Uterus (tissue), 4 donors: Measurements from ENCODE around the gene HIVEP3. TPM values are rescaled to one million over a fixed set of nuclear protein-coding genes. Genes with fewer than 3 reads are reported as not detected.

Experiments
- DNase-seq, 2 donors: peaks; one replicate each; pipeline ENCODE4 v3.0.0-alpha.2; 2019 to 2020
- H3K27ac ChIP-seq, 2 donors: fragments of 200-600 bp; sonication (generic); 1 replicate in 1 of 2; 2 replicates in 1 of 2; pipeline ENCODE4 v1.5.1; 2016 to 2018
- H3K27me3 ChIP-seq, 2 donors: fragments of 200-600 bp; sonication (generic); one replicate each; pipeline ENCODE4 v1.5.1; 2018 to 2019; ENCODE audit warnings: control low read depth in 1 of 2
- H3K36me3 ChIP-seq, 2 donors: fragments of 200-600 bp; sonication (generic); one replicate each; pipeline ENCODE4 v1.5.1; 2019; ENCODE audit warnings: control low read depth in 1 of 2
- H3K4me1 ChIP-seq, 2 donors: fragments of 200-600 bp; sonication (generic); one replicate each; pipeline ENCODE4 v1.5.1; 2018 to 2019; ENCODE audit warnings: control low read depth in 1 of 2
- H3K4me3 ChIP-seq, 2 donors: fragments of 200-600 bp; sonication (generic); 1 replicate in 1 of 2; 2 replicates in 1 of 2; pipeline ENCODE4 v1.5.1; 2018 to 2019; ENCODE audit warnings: mild to moderate bottlenecking in 1 of 2
- H3K9me3 ChIP-seq, 2 donors: fragments of 200-600 bp; sonication (generic); one replicate each; pipeline ENCODE4 v1.5.1; 2019; ENCODE audit warnings: control low read depth in 1 of 2
- CTCF ChIP-seq, 4 experiments: fragments of 200-600 bp in 2 of 4; fragments of 450-650 bp in 2 of 4; sonication (generic) in 2 of 4; IDR thresholded peaks; one replicate each; pipeline ENCODE4 v1.5.1; 2016 to 2019; ENCODE audit warnings: antibody characterized with exemption in 4 of 4, mild to moderate bottlenecking in 2 of 4, moderate library complexity in 1 of 4
- POLR2A ChIP-seq, 2 donors: fragments of 450-650 bp; IDR thresholded peaks; one replicate each; pipeline ENCODE4 v1.6.1; 2016; ENCODE audit warnings: antibody characterized with exemption in 2 of 2, mild to moderate bottlenecking in 1 of 2, moderate library complexity in 1 of 2
- intact Hi-C: fragments of 100-400 bp; cut with DNase I; formaldehyde crosslinking; loops from one replicate; pipeline ENCODE4 v1.15.1; 2023; ENCODE audit warnings: low total_unique reads
- total RNA-seq, 4 donors: library from RNA; depleted of rRNA in 3 of 4; stranded (reverse); fragments of >200 nt in 3 of 4; gene quantifications; one replicate each; pipeline versions ENCODE4 v1.1.0 to v1.2.4, GENCODE V29; 2014 to 2023
- donor health status: DM: yes; HTN: yes; CAD: no.

Gene HIVEP3
- total RNA-seq, 4 donors from 2014 or later: 0.51 to 7.6 (median 2.9) TPM

- H3K4me3 ChIP-seq: no peak overlapping the region
- DNase-seq: no peak
- no peaks in the 10 kb centered on the region for H3K27me3 ChIP-seq
- no peak overlapping the region for H3K27ac ChIP-seq
- intact Hi-C loops: no loop called here
- H3K36me3 ChIP-seq: no peaks in the 10 kb centered on the region
- no peaks in the 10 kb centered on the region for H3K9me3 ChIP-seq
- TF ChIP-seq POLR2A (IDR thresholded peaks at IDR 0.05) (no peak), CTCF (IDR thresholded peaks at IDR 0.05) (no peak)
- peaks cover 0 to 7% of the 10 kb centered on the region in 2 donors for H3K4me1 ChIP-seq
Measured at GRCh38 chr1:41879617-41880016, 39.1 kb downstream of the HIVEP3 start.

GRCh38 chr1:41878911-41879310 is 39.8 kb downstream of the HIVEP3 start:
- no peak for DNase-seq
- Histone ChIP-seq H3K4me3 (no peak overlapping the region), H3K27ac (no peak overlapping the region), H3K9me3 (no peaks in the 10 kb centered on the region), H3K27me3 (no peaks in the 10 kb centered on the region), H3K36me3 (no peaks in the 10 kb centered on the region), H3K4me1 (peaks cover 0 to 7% of the 10 kb centered on the region in 2 donors)
- no peak for TF ChIP-seq POLR2A (IDR thresholded peaks at IDR 0.05)
- no peak for TF ChIP-seq CTCF (IDR thresholded peaks at IDR 0.05)
- intact Hi-C loops: no loop called here

- Histone ChIP-seq H3K36me3 (no peaks in the 10 kb centered on the region), H3K4me1 (peaks cover 0 to 7% of the 10 kb centered on the region in 2 donors), H3K4me3 (no peak overlapping the region), H3K27me3 (no peaks in the 10 kb centered on the region), H3K9me3 (no peaks in the 10 kb centered on the region), H3K27ac (no peak overlapping the region)
- TF ChIP-seq POLR2A (IDR thresholded peaks at IDR 0.05): no peak
- TF ChIP-seq CTCF (IDR thresholded peaks at IDR 0.05): no peak
- intact Hi-C loops: no loop called here
- DNase-seq: no peak
Measured at GRCh38 chr1:41878495-41878894, 40.2 kb downstream of the HIVEP3 start.

- Histone ChIP-seq H3K4me1 (peaks cover 0 to 7% of the 10 kb centered on the region in 2 donors), H3K4me3 (no peak overlapping the region), H3K27ac (no peak overlapping the region), H3K36me3 (no peaks in the 10 kb centered on the region), H3K27me3 (no peaks in the 10 kb centered on the region), H3K9me3 (no peaks in the 10 kb centered on the region)
- intact Hi-C loops: no loop called here
- TF ChIP-seq POLR2A (IDR thresholded peaks at IDR 0.05) (no peak), CTCF (IDR thresholded peaks at IDR 0.05) (no peak)
- no peak for DNase-seq
Measured at GRCh38 chr1:41876576-41877445, 41.9 kb downstream of the HIVEP3 start.

GRCh38 chr1:41875487-41875886 is 43.2 kb downstream of the HIVEP3 start:
- Histone ChIP-seq H3K27me3 (no peaks in the 10 kb centered on the region), H3K9me3 (no peaks in the 10 kb centered on the region), H3K4me1 (peaks cover 0 to 7% of the 10 kb centered on the region in 2 donors), H3K4me3 (no peak overlapping the region), H3K36me3 (no peaks in the 10 kb centered on the region), H3K27ac (no peak overlapping the region)
- TF ChIP-seq CTCF (IDR thresholded peaks at IDR 0.05) (no peak), POLR2A (IDR thresholded peaks at IDR 0.05) (no peak)
- no peak for DNase-seq
- intact Hi-C loops: no loop called here
